HepG2 (cell line): ENCODE data around the gene PPP4C. TPM values are rescaled to one million over a fixed set of nuclear protein-coding genes. Genes with fewer than 3 reads are reported as not detected.

Experiments used
- FOXO4 ChIP-seq: sonication (generic); formaldehyde crosslinking; conservative IDR thresholded peaks from 2 replicates; pipeline ENCODE4 v1.8.1; 2023; ENCODE audit warnings: missing genetic modification reagents
- HDAC1 ChIP-seq: sonication (generic); formaldehyde crosslinking; IDR thresholded peaks from 2 replicates; pipeline ENCODE4 v1.5.1; 2020; ENCODE audit warnings: mild to moderate bottlenecking, missing genetic modification reagents
- HNRNPLL ChIP-seq: fragments of 200-400 bp; formaldehyde crosslinking; IDR thresholded peaks from 2 replicates; pipeline ENCODE4 v1.6.1; 2017; ENCODE audit warnings: mild to moderate bottlenecking, low read depth, low read length; ENCODE audit not compliant: poor library complexity, severe bottlenecking
- IRF9 ChIP-seq: sonication (generic); formaldehyde crosslinking; IDR thresholded peaks from 2 replicates; pipeline ENCODE4 v1.8.0; 2022; ENCODE audit warnings: missing genetic modification reagents, mild to moderate bottlenecking, borderline replicate concordance
- MAX ChIP-seq: IDR thresholded peaks from 2 replicates; pipeline ENCODE4 v1.6.1; 2012; ENCODE audit warnings: inconsistent platforms
- MED13 ChIP-seq: sonication (generic); formaldehyde crosslinking; IDR thresholded peaks from 2 replicates; pipeline ENCODE4 v1.5.0; 2020; ENCODE audit warnings: missing genetic modification reagents
- ZBED4 ChIP-seq: sonication (generic); formaldehyde crosslinking; IDR thresholded peaks from 2 replicates; pipeline ENCODE4 v1.4.0; 2020; ENCODE audit warnings: missing genetic modification reagents, borderline replicate concordance
- ZMYM4 ChIP-seq: sonication (generic); formaldehyde crosslinking; IDR thresholded peaks from 2 replicates; pipeline ENCODE4 v1.8.1; 2023; ENCODE audit warnings: mild to moderate bottlenecking, missing genetic modification reagents
- ZNF407 ChIP-seq: sonication (generic); formaldehyde crosslinking; IDR thresholded peaks from one replicate; pipeline ENCODE4 v1.5.1; 2020; ENCODE audit warnings: mild to moderate bottlenecking, missing genetic modification reagents; ENCODE audit errors: not compliant biosample characterization
- ZNF75D ChIP-seq: sonication (generic); formaldehyde crosslinking; IDR thresholded peaks from 2 replicates; pipeline ENCODE4 v1.8.1; 2023; ENCODE audit warnings: missing genetic modification reagents, mild to moderate bottlenecking, borderline replicate concordance
- polyA plus RNA-seq, 8 experiments: library from polyadenylated mRNA; depleted of rRNA in 3 of 8; stranded (reverse) in 7 of 8; unstranded in 1 of 8; fragments of >200 nt; fragmentation: Illumina TruSeq in 4 of 8; extraction: Trizol in 4 of 8; gene quantifications; 2 replicates each; pipeline versions ENCODE4 v1.2.1 to v1.2.3, GENCODE V29; 2011 to 2016; ENCODE audit warnings: low read depth in 4 of 8, missing spikeins in 1 of 8, mixed read lengths in 1 of 8; ENCODE audit not compliant: insufficient read depth in 1 of 8
- total RNA-seq, 5 experiments: library from RNA; depleted of rRNA; stranded (reverse); fragments of >200 nt; fragmentation: Illumina TruSeq; extraction: Trizol; gene quantifications; 2 replicates each; pipeline ENCODE4 v1.2.3, GENCODE V29; 2016; ENCODE audit warnings: low read depth in 1 of 5

The PPP4C gene
- total and polyA plus RNA-seq, 2 of the 13 experiments (the other 11 are each of a cell fraction or from before 2014, with no cell fraction given) = 176 to 220 TPM

GRCh38 chr16:30096105-30096861 lies 20.5 kb downstream of the PPP4C start, which contains the start of gene YPEL3 (continued):
- TF ChIP-seq ZBED4 (CRISPR knock-in tag) = peak; percentile 87; the same call in 1 of the 2 replicates
- no peak for TF ChIP-seq ZNF75D (CRISPR knock-in tag)
- no peak for TF ChIP-seq MED13 (CRISPR knock-in tag)
- TF ChIP-seq MAX = peak; percentile 91
- TF ChIP-seq HDAC1 (CRISPR knock-in tag) = no peak
- peak; percentile 67 for TF ChIP-seq HNRNPLL
- TF ChIP-seq FOXO4 (CRISPR knock-in tag) = no peak
- peak; percentile 76 for TF ChIP-seq ZMYM4 (CRISPR knock-in tag)
- peak; percentile 68; the same call in 1 of the 2 replicates for TF ChIP-seq IRF9
- no peak for TF ChIP-seq ZNF407 (CRISPR knock-in tag)
